ENCODE results near the gene ACOT9. TPM values are rescaled to one million over a fixed set of nuclear protein-coding genes. Genes with fewer than 3 reads are reported as not detected.

ACOT9 gene
- polyA plus RNA-seq, 1 donor from 2014 or later = 3.1 TPM

GRCh38 chrX:23789386-23790154 is 46.5 kb upstream of the ACOT9 start:
- no peak overlapping the region for H2AFZ ChIP-seq (ENCODE audit: low read depth, low read length)
- no peak overlapping the region for H3K4me2 ChIP-seq (ENCODE audit: low read length)
- no peaks in the 10 kb centered on the region for H3K9me2 ChIP-seq (ENCODE audit: insufficient read depth, low read length)
- H3K9me3 ChIP-seq (ENCODE audit: low read length) = no peaks in the 10 kb centered on the region
- H3K9ac ChIP-seq (ENCODE audit: low read length) = no peak overlapping the region
- TF ChIP-seq CTCF (IDR thresholded peaks at IDR 0.05; ENCODE audit: poor library complexity, severe bottlenecking) = no peak
- TF ChIP-seq RAD21 (conservative IDR thresholded peaks at IDR 0.05) = no peak
- TF ChIP-seq EP300 (conservative IDR thresholded peaks at IDR 0.05; ENCODE audit: poor library complexity, severe bottlenecking) = no peak
- no peak for TF ChIP-seq MXI1 (conservative IDR thresholded peaks at IDR 0.05; ENCODE audit: poor library complexity, severe bottlenecking)
- no peak for TF ChIP-seq SMC3 (conservative IDR thresholded peaks at IDR 0.05; ENCODE audit: poor library complexity)
- H3K36me3 ChIP-seq (ENCODE audit: insufficient read depth, low read length) = no peaks in the 10 kb centered on the region
- H3K27me3 ChIP-seq (ENCODE audit: insufficient read depth, low read depth, low read length) = no peaks in the 10 kb centered on the region
- H3K79me2 ChIP-seq (replicated peaks; ENCODE audit: insufficient read depth, low read length) = no peaks in the 10 kb centered on the region
- no peak overlapping the region for H3K4me3 ChIP-seq (ENCODE audit: low read length)
- no peak overlapping the region for H3K27ac ChIP-seq (ENCODE audit: low read length)
- H3F3A ChIP-seq (ENCODE audit: insufficient read depth, low read length, poor library complexity, severe bottlenecking) = no peaks in the 10 kb centered on the region
- no peaks in the 10 kb centered on the region for H4K20me1 ChIP-seq (ENCODE audit: insufficient read depth)

- H2AFZ ChIP-seq (ENCODE audit: low read depth, low read length) = no peak overlapping the region
- H3K36me3 ChIP-seq (ENCODE audit: insufficient read depth, low read length) = no peaks in the 10 kb centered on the region
- H3K4me3 ChIP-seq (ENCODE audit: low read length) = no peak overlapping the region
- H4K20me1 ChIP-seq (ENCODE audit: insufficient read depth) = no peaks in the 10 kb centered on the region
- H3F3A ChIP-seq (ENCODE audit: insufficient read depth, low read length, poor library complexity, severe bottlenecking) = no peaks in the 10 kb centered on the region
- H3K9me3 ChIP-seq (ENCODE audit: low read length) = no peaks in the 10 kb centered on the region
- H3K9ac ChIP-seq (ENCODE audit: low read length) = no peak overlapping the region
- no peak overlapping the region for H3K4me2 ChIP-seq (ENCODE audit: low read length)
- no peak overlapping the region for H3K27ac ChIP-seq (ENCODE audit: low read length)
- H3K9me2 ChIP-seq (ENCODE audit: insufficient read depth, low read length) = no peaks in the 10 kb centered on the region
- no peak for TF ChIP-seq REST (IDR thresholded peaks at IDR 0.05; ENCODE audit: borderline replicate concordance)
- no peak for TF ChIP-seq RAD21 (conservative IDR thresholded peaks at IDR 0.05)
- no peak for TF ChIP-seq MXI1 (conservative IDR thresholded peaks at IDR 0.05; ENCODE audit: poor library complexity, severe bottlenecking)
- TF ChIP-seq EZH2 (IDR thresholded peaks at IDR 0.05; ENCODE audit: borderline replicate concordance, insufficient read depth, low read length, poor library complexity, severe bottlenecking) = no peak
- no peak for TF ChIP-seq TAF1 (IDR thresholded peaks at IDR 0.05; ENCODE audit: low read depth)
- no peak for TF ChIP-seq CTCF (IDR thresholded peaks at IDR 0.05; ENCODE audit: poor library complexity, severe bottlenecking)
- TF ChIP-seq SMC3 (conservative IDR thresholded peaks at IDR 0.05; ENCODE audit: poor library complexity) = no peak
- no peak for TF ChIP-seq EP300 (conservative IDR thresholded peaks at IDR 0.05; ENCODE audit: poor library complexity, severe bottlenecking)
- no peak for TF ChIP-seq POLR2AphosphoS5 (IDR thresholded peaks at IDR 0.05)
- H3K27me3 ChIP-seq (ENCODE audit: insufficient read depth, low read depth, low read length) = no peaks in the 10 kb centered on the region
- no peaks in the 10 kb centered on the region for H3K79me2 ChIP-seq (replicated peaks; ENCODE audit: insufficient read depth, low read length)
Observed at GRCh38 chrX:23788946-23789345, 45.9 kb upstream of the ACOT9 start.
